IMR-90 (cell line): ENCODE results near the gene BTF3L4. TPM values are rescaled to one million over a fixed set of nuclear protein-coding genes. Genes with fewer than 3 reads are reported as not detected.

Experiments
- ATAC-seq: fragments of 200-7000 bp; cut with Tn5 transposase; 2 replicates; pipeline ENCODE4 v1.9.1; 2020; ENCODE audit warnings: low read depth, mild to moderate bottlenecking, moderate library complexity
- BruUV-seq: library from RNA; stranded (reverse); fragments of 400-500 nt; replicated peaks from 2 replicates; lab custom pipeline; 2021; lab: Mats Ljungman, UMichigan
- CTCF ChIA-PET: fragments of 300-600 bp; formaldehyde crosslinking; extraction: SDS; loops from one replicate; lab custom pipeline; 2021; ENCODE audit warnings: antibody characterized with exemption; lab: Yijun Ruan, JAX
- POLR2A ChIA-PET: fragments of 300-600 bp; sonication (Branson Sonifier 250); formaldehyde crosslinking; loops from one replicate; lab custom pipeline; 2022; ENCODE audit warnings: antibody characterized with exemption; ENCODE audit not compliant: unreplicated experiment; lab: Charles Lee
- DNase-seq: peaks from one replicate; pipeline ENCODE4 v3.0.0; 2013
- H2AFZ ChIP-seq: replicated peaks from 2 replicates; pipeline ENCODE3; 2013; ENCODE audit warnings: low read length, mild to moderate bottlenecking; ENCODE audit not compliant: poor library complexity
- H2AK5ac ChIP-seq: 2 replicates; pipeline ENCODE4 v1.6.1; 2013; ENCODE audit warnings: low read depth, low read length, inconsistent platforms
- H2AK9ac ChIP-seq: replicated peaks from 2 replicates; pipeline ENCODE3; 2013; ENCODE audit warnings: mild to moderate bottlenecking, low read depth, low read length, moderate library complexity; ENCODE audit not compliant: poor library complexity
- H2BK120ac ChIP-seq: 2 replicates; pipeline ENCODE4 v1.6.1; 2013; ENCODE audit warnings: low read depth, low read length, inconsistent platforms
- H2BK15ac ChIP-seq: 3 replicates; pipeline ENCODE4 v1.6.1; 2013; ENCODE audit warnings: low read depth, low read length, inconsistent platforms
- H2BK20ac ChIP-seq: 2 replicates; pipeline ENCODE4 v1.6.1; 2013; ENCODE audit warnings: low read depth, mild to moderate bottlenecking, inconsistent platforms, low read length, moderate library complexity
- H2BK5ac ChIP-seq: 2 replicates; pipeline ENCODE4 v1.6.1; 2013; ENCODE audit warnings: mild to moderate bottlenecking, low read depth, low read length, inconsistent platforms; ENCODE audit not compliant: poor library complexity, severe bottlenecking
- H3K14ac ChIP-seq: replicated peaks from 2 replicates; pipeline ENCODE4 v1.6.1; 2013; ENCODE audit warnings: low read depth, low read length, inconsistent platforms
- H3K18ac ChIP-seq: 2 replicates; pipeline ENCODE4 v1.6.1; 2013; ENCODE audit warnings: low read depth, low read length, control low read depth
- H3K23ac ChIP-seq: 2 replicates; pipeline ENCODE4 v1.6.1; 2013; ENCODE audit warnings: low read depth, low read length, inconsistent platforms
- H3K27ac ChIP-seq: 2 replicates; pipeline ENCODE4 v1.5.1; 2013; ENCODE audit warnings: mild to moderate bottlenecking, control low read depth, low read length; ENCODE audit not compliant: insufficient read depth
- H3K27me3 ChIP-seq: 2 replicates; pipeline ENCODE4 v1.6.1; 2013; ENCODE audit warnings: low read length; ENCODE audit not compliant: control insufficient read depth, insufficient read depth
- H3K36me3 ChIP-seq: 2 replicates; pipeline ENCODE4 v1.6.1; 2013; ENCODE audit warnings: low read length, mixed read lengths; ENCODE audit not compliant: control insufficient read depth, insufficient read depth
- H3K4ac ChIP-seq: 2 replicates; pipeline ENCODE4 v1.6.1; 2013; ENCODE audit warnings: low read depth, low read length, inconsistent platforms
- H3K4me1 ChIP-seq: 2 replicates; pipeline ENCODE4 v1.6.1; 2013; ENCODE audit warnings: low read length, mixed read lengths; ENCODE audit not compliant: control insufficient read depth, insufficient read depth
- H3K4me2 ChIP-seq: 2 replicates; pipeline ENCODE4 v1.6.1; 2013; ENCODE audit warnings: low read depth, mild to moderate bottlenecking, control low read depth, low read length, moderate library complexity
- H3K4me3 ChIP-seq: 2 replicates; pipeline ENCODE4 v1.5.1; 2013; ENCODE audit warnings: low read depth, mild to moderate bottlenecking, control low read depth, low read length, moderate library complexity; ENCODE audit not compliant: insufficient read depth
- H3K56ac ChIP-seq: 2 replicates; pipeline ENCODE4 v1.6.1; 2013; ENCODE audit warnings: low read length, inconsistent platforms; ENCODE audit not compliant: insufficient read depth; ENCODE audit errors: extremely low read depth
- H3K79me1 ChIP-seq, 2 experiments: 2 replicates each; pipeline ENCODE4 v1.6.1; 2013; ENCODE audit warnings: low read length in 2 of 2, inconsistent platforms in 1 of 2, low read depth in 1 of 2
- H3K9ac ChIP-seq: 2 replicates; pipeline ENCODE4 v1.6.1; 2013; ENCODE audit warnings: low read depth, low read length, control low read depth
- H3K9me1 ChIP-seq: 2 replicates; pipeline ENCODE4 v1.6.1; 2013; ENCODE audit warnings: low read length, inconsistent platforms; ENCODE audit not compliant: insufficient read depth
- H3K9me3 ChIP-seq: 2 replicates; pipeline ENCODE4 v1.6.1; 2013; ENCODE audit warnings: low read length; ENCODE audit not compliant: control insufficient read depth, insufficient read depth
- H4K20me1 ChIP-seq: 2 replicates; pipeline ENCODE4 v1.6.1; 2013; ENCODE audit warnings: low read length, inconsistent platforms; ENCODE audit not compliant: insufficient read depth
- H4K5ac ChIP-seq: 2 replicates; pipeline ENCODE4 v1.6.1; 2013; ENCODE audit warnings: mild to moderate bottlenecking, low read depth, low read length, control low read depth
- H4K8ac ChIP-seq, 2 experiments: 2 replicates each; pipeline ENCODE4 v1.6.1; 2013; ENCODE audit warnings: low read depth in 2 of 2, low read length in 2 of 2, control low read depth in 1 of 2, inconsistent platforms in 1 of 2
- H4K91ac ChIP-seq: 2 replicates; pipeline ENCODE4 v1.6.1; 2013; ENCODE audit warnings: low read depth, low read length, inconsistent platforms; ENCODE audit not compliant: insufficient read depth
- BHLHE40 ChIP-seq: fragments of 150-350 bp; IDR thresholded peaks from 2 replicates; pipeline ENCODE4 v1.6.1; 2016; ENCODE audit warnings: mild to moderate bottlenecking, low read depth, low read length
- MXI1 ChIP-seq: IDR thresholded peaks from 2 replicates; pipeline ENCODE4 v1.6.1; 2012; ENCODE audit warnings: low read depth, mild to moderate bottlenecking, low read length, moderate library complexity, borderline replicate concordance
- RAD21 ChIP-seq: IDR thresholded peaks from 2 replicates; pipeline ENCODE4 v1.6.1; 2012; ENCODE audit warnings: low read length, improper control_type of control experiment
- RCOR1 ChIP-seq: IDR thresholded peaks from 2 replicates; pipeline ENCODE4 v1.6.1; 2012; ENCODE audit warnings: mild to moderate bottlenecking, low read length, improper control_type of control experiment; ENCODE audit not compliant: insufficient replicate concordance
- WGBS, 2 experiments: methylation state at CpG; one replicate each; pipeline versions ENCODE4 v1.1.5 to v1.1.7; 2013; ENCODE audit warnings: missing lambda C conversion rate in 2 of 2; ENCODE audit not compliant: insufficient read length in 1 of 2; ENCODE audit errors: extremely low coverage in 2 of 2; 5-methylcytosine and 5-hydroxymethylcytosine counted together
- dilution Hi-C: fragments of 300-500 bp; cut with HindIII; formaldehyde crosslinking; loops from one replicate; pipeline ENCODE4 v1.14.3; 2018; ENCODE audit warnings: low sequenced_read_pairs; ENCODE audit not compliant: unreplicated experiment
- in situ Hi-C: fragments of 300-500 bp; cut with MboI; formaldehyde crosslinking; loops from 3 replicates; pipeline ENCODE4 v1.14.3; 2019; ENCODE audit warnings: low sequenced_read_pairs, inconsistent platforms, mixed read lengths
- intact Hi-C: fragments of 100-400 bp; cut with micrococcal nuclease; formaldehyde crosslinking; loops from 2 replicates; pipeline ENCODE4 v1.10.0; 2022
- polyA plus RNA-seq, 3 experiments: library from polyadenylated mRNA; depleted of rRNA; stranded (reverse); fragments of >200 nt; gene quantifications; 2 replicates each; pipeline ENCODE4 v1.2.3, GENCODE V29; 2012; ENCODE audit warnings: low replicate concordance in 1 of 3
- total RNA-seq: library from RNA; depleted of rRNA; stranded (reverse); fragments of >200 nt; gene quantifications from 2 replicates; pipeline ENCODE4 v1.2.3, GENCODE V29; 2012

BTF3L4 gene
- total and polyA plus RNA-seq, 2 of the 4 experiments (the other 2 are of a cell fraction): 34.5 to 41.2 TPM

DNA sequence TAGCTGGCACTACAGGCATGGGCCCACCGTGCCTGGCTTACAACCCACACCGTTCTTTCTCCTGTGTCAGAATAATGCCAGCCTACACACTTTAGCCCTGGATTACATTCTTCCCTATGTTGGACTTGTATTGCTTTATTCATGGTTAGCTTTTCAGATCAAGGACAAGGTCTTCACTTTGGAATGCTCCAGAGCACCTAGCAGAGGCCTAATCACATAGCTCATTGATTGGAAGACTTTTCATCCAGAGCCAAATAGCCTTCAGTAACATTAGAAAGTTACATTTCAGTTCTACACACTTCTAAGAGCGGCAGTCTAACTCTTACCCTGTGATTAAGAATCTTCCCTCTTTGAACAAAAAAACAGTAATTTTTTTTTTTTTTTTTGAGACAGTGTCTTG lies 56.4 kb downstream of the BTF3L4 start:
- no peak overlapping the region for H2AFZ ChIP-seq
- in situ Hi-C loops: no loop called here
- no peak overlapping the region for H3K18ac ChIP-seq
- no peak overlapping the region for H2BK20ac ChIP-seq
- no peak overlapping the region for H3K14ac ChIP-seq
- no peak overlapping the region for H4K91ac ChIP-seq
- H2BK120ac ChIP-seq: no peak overlapping the region
- no peak overlapping the region for H3K23ac ChIP-seq
- H3K9ac ChIP-seq: no peak overlapping the region
- no peaks in the 10 kb centered on the region for H3K4me1 ChIP-seq
- H3K4me3 ChIP-seq: no peak overlapping the region
- CTCF ChIA-PET: interaction anchor here (0.6 to 1.1 kb wide), 2 partner anchors 14 to 919 kb away, joined by 4 read pairs; no protein-coding TSS in a partner anchor
- POLR2A ChIA-PET: interaction anchor here (0.6 kb wide), 1 partner anchor 51 kb away, joined by 36 read pairs; no protein-coding TSS in a partner anchor
- no peak overlapping the region for H3K4ac ChIP-seq
- no peak for DNase-seq
- no peaks in the 10 kb centered on the region for H3K9me1 ChIP-seq
- dilution Hi-C loops: no loop called here
- no TSS peak for BruUV-seq
- no CpG with 5 or more reads among the region's 3 CpGs for WGBS, 2 experiments
- no peak overlapping the region for H3K4me2 ChIP-seq
- no peak overlapping the region for H3K27ac ChIP-seq
- H3K36me3 ChIP-seq: no peaks in the 10 kb centered on the region
- H4K8ac ChIP-seq: no peak overlapping the region
- H4K5ac ChIP-seq: no peak overlapping the region
- H2BK5ac ChIP-seq: no peak overlapping the region
- H3K79me1 ChIP-seq: no peaks in the 10 kb centered on the region
- H2AK5ac ChIP-seq: no peak overlapping the region
- no peak for TF ChIP-seq BHLHE40
- TF ChIP-seq MXI1: no peak
- no peak for TF ChIP-seq RAD21
- TF ChIP-seq RCOR1: no peak
- no peak for ATAC-seq
- intact Hi-C loops: no loop called here
- no peaks in the 10 kb centered on the region for H4K20me1 ChIP-seq
- H3K56ac ChIP-seq: no peak overlapping the region
- H3K27me3 ChIP-seq: no peaks in the 10 kb centered on the region; the same call in 1 of the 2 replicates
- H3K9me3 ChIP-seq: no peaks in the 10 kb centered on the region
- no peak overlapping the region for H2BK15ac ChIP-seq
- H2AK9ac ChIP-seq: no peak overlapping the region
